Sigmoid colon (tissue), 4 donors: ENCODE results near the gene TCP11.

Source experiments
- CTCF ChIP-seq, 4 experiments: fragments of 450-650 bp in 3 of 4; fragments of 200-600 bp in 1 of 4; IDR thresholded peaks; one replicate each; pipeline ENCODE4 v1.5.1; 2016 to 2019; ENCODE audit warnings: antibody characterized with exemption in 4 of 4, mild to moderate bottlenecking in 3 of 4, moderate library complexity in 2 of 4
- EP300 ChIP-seq, 4 donors: sonication (generic); formaldehyde crosslinking; IDR thresholded peaks; one replicate each; pipeline ENCODE4 v1.6.1; 2017; ENCODE audit warnings: antibody characterized with exemption in 4 of 4
- POLR2A ChIP-seq, 2 donors: fragments of 450-650 bp; IDR thresholded peaks; one replicate each; pipeline ENCODE4 v1.6.1; 2016; ENCODE audit warnings: antibody characterized with exemption in 2 of 2, mild to moderate bottlenecking in 2 of 2, moderate library complexity in 2 of 2

GRCh38 chr6:35176301-35177024, 35.3 kb upstream of the TCP11 start:
- TF ChIP-seq CTCF (IDR thresholded peaks at IDR 0.05) (no peak), EP300 (IDR thresholded peaks at IDR 0.05) (no peak), POLR2A (IDR thresholded peaks at IDR 0.05) (no peak)
